ENCODE results near the gene SEC14L5.

Gene SEC14L5

DNA sequence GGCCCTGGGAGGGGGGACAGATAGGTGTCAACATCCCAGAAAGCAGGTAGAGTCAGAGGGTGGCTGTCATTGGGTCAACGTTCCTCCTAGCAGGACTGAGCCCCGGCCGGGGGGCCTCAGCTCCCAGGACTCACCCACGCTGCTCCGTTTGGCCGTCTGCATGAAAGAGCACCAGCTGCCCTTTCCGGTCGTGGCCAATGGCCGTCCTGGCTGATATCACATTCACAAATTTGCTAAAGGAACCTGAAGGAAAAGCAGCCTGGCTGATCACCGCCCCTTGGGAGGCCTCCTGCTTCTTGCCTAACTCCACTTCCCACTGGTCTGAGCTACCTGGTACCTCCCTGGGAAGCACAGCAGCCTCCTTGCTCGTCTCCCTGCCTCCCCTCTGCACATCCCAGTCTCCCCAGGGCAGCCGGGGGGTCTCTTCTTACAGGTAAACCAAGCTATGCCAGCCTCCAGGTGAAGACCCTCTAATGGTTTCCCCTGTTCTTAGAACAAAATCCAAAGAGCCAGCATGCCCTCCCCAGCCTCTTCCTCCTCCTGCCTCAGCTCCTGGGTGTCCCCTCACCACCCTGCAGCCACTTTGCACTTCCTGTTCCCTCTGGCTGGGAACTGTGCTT lies 72.2 kb downstream of the SEC14L5 start:
- DNase-seq (ENCODE audit: low read depth): no peak
- no peak overlapping the region for H3K4me3 ChIP-seq (ENCODE audit: control insufficient read depth, low read depth, low read length)
- TF ChIP-seq, protein P1, sequence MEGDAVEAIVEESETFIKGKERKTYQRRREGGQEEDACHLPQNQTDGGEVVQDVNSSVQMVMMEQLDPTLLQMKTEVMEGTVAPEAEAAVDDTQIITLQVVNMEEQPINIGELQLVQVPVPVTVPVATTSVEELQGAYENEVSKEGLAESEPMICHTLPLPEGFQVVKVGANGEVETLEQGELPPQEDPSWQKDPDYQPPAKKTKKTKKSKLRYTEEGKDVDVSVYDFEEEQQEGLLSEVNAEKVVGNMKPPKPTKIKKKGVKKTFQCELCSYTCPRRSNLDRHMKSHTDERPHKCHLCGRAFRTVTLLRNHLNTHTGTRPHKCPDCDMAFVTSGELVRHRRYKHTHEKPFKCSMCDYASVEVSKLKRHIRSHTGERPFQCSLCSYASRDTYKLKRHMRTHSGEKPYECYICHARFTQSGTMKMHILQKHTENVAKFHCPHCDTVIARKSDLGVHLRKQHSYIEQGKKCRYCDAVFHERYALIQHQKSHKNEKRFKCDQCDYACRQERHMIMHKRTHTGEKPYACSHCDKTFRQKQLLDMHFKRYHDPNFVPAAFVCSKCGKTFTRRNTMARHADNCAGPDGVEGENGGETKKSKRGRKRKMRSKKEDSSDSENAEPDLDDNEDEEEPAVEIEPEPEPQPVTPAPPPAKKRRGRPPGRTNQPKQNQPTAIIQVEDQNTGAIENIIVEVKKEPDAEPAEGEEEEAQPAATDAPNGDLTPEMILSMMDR (conservative IDR thresholded peaks at IDR 0.05; ENCODE audit: control insufficient read depth, insufficient read depth, low read depth, low read length): no peak

GRCh38 chr16:5031601-5032000 lies 73.5 kb downstream of the SEC14L5 start:
- TF ChIP-seq, protein P1 (conservative IDR thresholded peaks at IDR 0.05; ENCODE audit: control insufficient read depth, insufficient read depth, low read depth, low read length): no peak
- peak; percentile 12 for DNase-seq (ENCODE audit: low read depth)
- H3K4me3 ChIP-seq (ENCODE audit: control insufficient read depth, low read depth, low read length): no peak overlapping the region

GRCh38 chr16:5032748-5033167 lies 74.6 kb downstream of the SEC14L5 start:
- peak overlapping the region; percentile 70 for H3K4me3 ChIP-seq (ENCODE audit: control insufficient read depth, low read depth, low read length)
- DNase-seq (ENCODE audit: low read depth): no peak
- TF ChIP-seq, protein P1 (conservative IDR thresholded peaks at IDR 0.05; ENCODE audit: control insufficient read depth, insufficient read depth, low read depth, low read length): no peak

GRCh38 chr16:5033256-5034166 lies 75.4 kb downstream of the SEC14L5 start, which contains the start of gene NAGPA:
Gene NAGPA, minus strand, starts transcription at chr16:5033935. Its CDS starts 21 bp downstream, at chr16:5033914.
- peak; percentile 81 for DNase-seq (ENCODE audit: low read depth)
- H3K4me3 ChIP-seq (ENCODE audit: control insufficient read depth, low read depth, low read length): peak within 1 kb of the TSS; percentile 70
- TF ChIP-seq, protein P1 (conservative IDR thresholded peaks at IDR 0.05; ENCODE audit: control insufficient read depth, insufficient read depth, low read depth, low read length): no peak

- H3K4me3 ChIP-seq (ENCODE audit: control insufficient read depth, low read depth, low read length): peak overlapping the region; percentile 70
- no peak for DNase-seq (ENCODE audit: low read depth)
- TF ChIP-seq, protein P1 (conservative IDR thresholded peaks at IDR 0.05; ENCODE audit: control insufficient read depth, insufficient read depth, low read depth, low read length): no peak
These were observed 76.0 kb downstream of the SEC14L5 start for GRCh38 chr16:5034167-5034523.

DNA sequence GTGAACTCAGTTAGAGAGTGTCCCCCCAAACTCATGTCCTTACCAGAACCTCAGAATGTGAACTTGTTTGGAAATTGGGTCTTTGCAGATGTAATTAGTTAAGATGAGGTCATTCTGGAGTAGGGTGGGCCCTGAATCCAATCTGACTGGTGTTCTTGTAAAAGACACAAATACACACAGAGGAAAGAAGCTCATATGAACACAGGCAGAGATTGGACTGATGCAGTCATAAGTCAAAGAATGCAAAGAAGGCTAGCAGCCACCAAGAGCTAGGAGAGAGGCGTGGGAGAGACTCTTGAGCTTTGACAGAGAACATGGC lies 77.7 kb downstream of the SEC14L5 start:
- TF ChIP-seq, protein P1 (conservative IDR thresholded peaks at IDR 0.05; ENCODE audit: control insufficient read depth, insufficient read depth, low read depth, low read length): no peak
- H3K4me3 ChIP-seq (ENCODE audit: control insufficient read depth, low read depth, low read length): no peak overlapping the region
- DNase-seq (ENCODE audit: low read depth): no peak
